Central memory CD8-positive, alpha-beta T cell (primary cell): ENCODE measurements around the gene CACNB3.

Source experiments
- ATAC-seq: fragments of 150-1000 bp; cut with Tn5 transposase; replicated peaks from 2 replicates; pipeline ENCODE4 v1.10.0; 2022; ENCODE audit warnings: mild to moderate bottlenecking, moderate FRiP score, moderate number of reproducible peaks; ENCODE audit not compliant: poor library complexity, severe bottlenecking; ENCODE audit errors: extremely low read depth
- DNase-seq, 2 donors: peaks; one replicate each; pipeline ENCODE4 v3.0.0; 2021; ENCODE audit warnings: low spot score in 2 of 2
- H3K27ac Mint-ChIP-seq: one replicate; pipeline ENCODE4 v1.8.0; 2022; ENCODE audit warnings: low read depth, mild to moderate bottlenecking, moderate library complexity, mixed read lengths
- H3K27me3 Mint-ChIP-seq: one replicate; pipeline ENCODE4 v1.8.0; 2022; ENCODE audit warnings: mixed read lengths
- H3K36me3 Mint-ChIP-seq: one replicate; pipeline ENCODE4 v1.8.0; 2022; ENCODE audit warnings: mild to moderate bottlenecking, moderate library complexity, mixed read lengths; ENCODE audit not compliant: insufficient read depth
- H3K4me1 Mint-ChIP-seq: one replicate; pipeline ENCODE4 v1.8.0; 2022; ENCODE audit warnings: mixed read lengths
- H3K4me3 Mint-ChIP-seq: one replicate; pipeline ENCODE4 v1.8.0; 2022; ENCODE audit warnings: mild to moderate bottlenecking, moderate library complexity, mixed read lengths
- H3K9me3 Mint-ChIP-seq: one replicate; pipeline ENCODE4 v1.8.0; 2022; ENCODE audit warnings: mixed read lengths

Gene CACNB3

DNA sequence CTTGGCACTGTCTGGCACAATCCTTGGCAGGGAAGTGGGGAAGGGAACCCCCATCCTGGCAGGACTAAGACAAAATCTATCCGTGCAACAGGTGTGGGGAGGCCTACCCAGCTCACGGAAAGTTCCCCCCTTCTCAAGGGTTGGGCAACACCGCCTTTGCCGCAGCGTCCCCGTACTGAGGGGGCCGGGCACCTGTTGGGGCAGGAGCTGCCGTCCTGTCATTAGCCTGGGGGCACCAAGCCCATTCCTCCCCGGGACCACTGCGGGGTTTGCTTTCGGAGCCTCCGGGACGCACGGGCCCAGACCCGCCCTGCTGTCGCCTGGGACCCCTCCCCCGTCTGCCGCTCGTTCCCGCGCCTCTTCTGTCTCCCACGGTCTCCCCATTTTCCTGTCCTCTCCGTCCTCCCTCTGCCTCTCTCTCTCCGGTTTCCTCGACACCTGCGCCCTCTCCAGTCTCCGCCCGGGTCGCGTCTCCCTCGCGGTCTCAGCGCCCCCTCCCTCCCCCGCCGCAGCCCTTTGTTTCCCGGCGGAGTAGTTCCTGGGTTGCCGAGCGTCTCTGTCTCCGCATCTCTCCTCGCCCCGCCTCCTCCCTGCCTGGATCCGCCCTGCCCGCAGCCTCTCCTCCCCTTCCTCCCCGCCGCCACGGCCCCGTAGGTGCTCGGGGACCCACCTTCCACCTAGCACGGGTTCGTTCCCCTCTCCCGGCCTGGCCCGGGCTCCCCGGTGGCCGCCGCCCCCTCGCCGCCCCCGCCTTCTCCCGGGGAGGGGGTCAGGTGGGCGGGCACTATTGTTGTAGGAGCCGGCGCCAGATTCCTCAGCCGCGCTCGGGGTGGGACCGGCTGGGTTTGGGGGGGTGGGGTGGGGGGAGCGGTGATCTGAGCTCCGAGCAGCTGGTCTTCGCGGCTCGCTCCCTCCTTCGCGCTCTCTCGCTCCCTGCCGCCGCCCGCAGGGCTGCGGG is at the start of gene CACNB3:
Gene CACNB3, plus strand, starts transcription at position 624 of the 958 bp plus-strand sequence. CDS start 434 bp downstream, outside the sequence.
- peak; percentile 59 to 63 for DNase-seq
- H3K27ac Mint-ChIP-seq: peak within 1 kb of the TSS; percentile 84
- H3K4me1 Mint-ChIP-seq: peaks cover 59% of the 10 kb centered on the region

DNA sequence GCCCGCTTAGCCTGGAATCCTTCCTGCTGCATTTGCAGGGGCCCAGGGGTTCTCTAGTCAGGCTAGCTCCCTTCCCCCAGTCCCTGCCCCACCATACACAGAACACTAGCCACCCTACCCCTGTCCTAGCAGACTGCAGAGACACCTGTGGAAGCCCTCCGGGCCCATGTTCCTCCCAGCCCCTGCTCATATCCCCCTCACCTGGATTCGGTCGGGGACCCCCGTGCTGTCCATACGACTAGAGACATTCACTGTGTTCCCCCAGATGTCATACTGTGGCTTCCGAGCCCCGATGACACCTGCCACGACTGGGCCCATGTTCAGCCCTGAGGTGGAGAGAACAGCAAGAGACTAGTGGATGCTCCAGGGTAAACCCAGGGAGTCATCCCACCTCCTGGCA is 49.6 kb upstream of the CACNB3 start:
- DNase-seq (no peak), ATAC-seq (no peak)
- H3K4me3 Mint-ChIP-seq: no peak overlapping the region
- H3K4me1 Mint-ChIP-seq: peaks cover 13% of the 10 kb centered on the region
- H3K36me3 Mint-ChIP-seq: no peaks in the 10 kb centered on the region
- H3K27ac Mint-ChIP-seq: no peak overlapping the region
- no peaks in the 10 kb centered on the region for H3K9me3 Mint-ChIP-seq
- H3K27me3 Mint-ChIP-seq: peaks cover 25% of the 10 kb centered on the region

More for the DNA sequence above, at the start of gene CACNB3:
- peaks cover 9% of the 10 kb centered on the region for H3K36me3 Mint-ChIP-seq
- ATAC-seq: peak; percentile 47
- H3K4me3 Mint-ChIP-seq: peak within 1 kb of the TSS; percentile 83
- H3K9me3 Mint-ChIP-seq: no peaks in the 10 kb centered on the region
- no peaks in the 10 kb centered on the region for H3K27me3 Mint-ChIP-seq

DNA sequence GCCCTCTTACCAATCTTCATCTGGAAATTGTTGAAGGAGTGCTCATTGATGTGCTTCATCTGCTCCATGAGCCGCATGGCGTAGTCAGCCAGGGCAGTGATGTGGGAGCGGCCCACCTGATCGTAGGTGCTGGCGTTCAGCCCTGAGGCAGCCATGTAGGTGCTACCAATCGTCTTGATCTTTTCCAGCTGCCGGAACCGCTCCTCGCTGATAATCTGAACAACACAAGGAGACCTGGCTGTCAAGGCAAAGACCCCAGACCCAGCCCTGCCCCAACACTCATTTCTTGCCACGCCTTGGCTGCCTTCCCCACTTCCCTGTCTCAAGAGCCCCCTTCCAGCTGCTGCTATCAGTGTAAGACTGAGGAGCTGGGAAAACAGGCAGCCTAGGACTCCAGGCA is 47.5 kb upstream of the CACNB3 start:
- DNase-seq: no peak
- ATAC-seq: no peak
- peaks cover 8% of the 10 kb centered on the region for H3K4me1 Mint-ChIP-seq
- no peaks in the 10 kb centered on the region for H3K36me3 Mint-ChIP-seq
- H3K9me3 Mint-ChIP-seq: no peaks in the 10 kb centered on the region
- no peak overlapping the region for H3K4me3 Mint-ChIP-seq
- peaks cover 32% of the 10 kb centered on the region for H3K27me3 Mint-ChIP-seq
- no peak overlapping the region for H3K27ac Mint-ChIP-seq

DNA sequence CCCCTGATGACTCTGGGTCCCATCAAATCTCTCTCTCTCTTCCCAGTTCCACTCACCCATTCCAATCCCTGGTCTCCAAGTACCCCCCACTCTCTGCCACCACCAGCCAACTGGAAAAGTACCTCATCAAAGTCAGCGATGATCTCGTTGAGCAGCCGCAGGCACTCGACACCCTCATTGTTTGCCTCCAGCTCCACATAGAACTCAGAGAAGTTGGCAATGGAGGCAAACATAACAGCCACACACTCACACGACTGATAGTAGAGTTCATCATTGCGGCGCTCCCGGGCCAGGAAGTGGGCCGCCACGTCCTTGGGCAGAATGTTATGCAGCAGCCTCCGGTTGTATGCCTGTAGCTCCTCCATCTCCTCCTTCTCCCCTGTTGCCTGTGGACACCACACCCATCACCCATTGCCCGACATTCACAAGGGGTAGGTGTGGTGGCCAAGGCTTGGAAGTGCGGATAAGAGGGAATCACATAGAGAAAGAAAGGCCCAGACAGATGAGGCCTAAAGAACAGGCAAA is 46.6 kb upstream of the CACNB3 start:
- no peak for DNase-seq
- Mint-ChIP-seq H3K4me1 (no peaks in the 10 kb centered on the region), H3K27ac (no peak overlapping the region), H3K27me3 (peaks cover 32% of the 10 kb centered on the region), H3K4me3 (no peak overlapping the region), H3K9me3 (no peaks in the 10 kb centered on the region), H3K36me3 (no peaks in the 10 kb centered on the region)
- no peak for ATAC-seq

DNA sequence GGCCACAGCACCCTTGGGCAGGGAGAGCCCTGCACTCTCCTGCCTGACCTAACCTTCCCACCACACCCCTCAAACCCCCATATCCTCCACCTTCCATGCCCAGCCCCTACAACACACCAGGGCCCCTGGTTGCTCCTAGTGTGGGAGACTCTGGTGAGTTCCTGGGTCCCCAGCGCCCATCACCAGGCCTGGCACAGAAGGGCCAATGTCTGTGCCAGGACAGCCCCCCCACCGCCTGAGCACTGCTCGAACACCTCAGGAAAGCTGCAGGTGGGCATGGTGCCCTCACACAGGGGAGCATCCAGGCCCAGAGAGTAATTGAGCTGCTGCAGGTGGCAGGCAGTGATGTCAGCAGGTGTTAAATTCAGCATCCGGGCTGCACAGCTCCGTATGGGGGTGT is 44.6 kb upstream of the CACNB3 start:
- no peak for ATAC-seq
- Mint-ChIP-seq H3K27me3 (peaks cover 28% of the 10 kb centered on the region), H3K9me3 (no peaks in the 10 kb centered on the region), H3K4me1 (no peaks in the 10 kb centered on the region), H3K36me3 (no peaks in the 10 kb centered on the region), H3K4me3 (no peak overlapping the region), H3K27ac (no peak overlapping the region)
- no peak for DNase-seq

DNA sequence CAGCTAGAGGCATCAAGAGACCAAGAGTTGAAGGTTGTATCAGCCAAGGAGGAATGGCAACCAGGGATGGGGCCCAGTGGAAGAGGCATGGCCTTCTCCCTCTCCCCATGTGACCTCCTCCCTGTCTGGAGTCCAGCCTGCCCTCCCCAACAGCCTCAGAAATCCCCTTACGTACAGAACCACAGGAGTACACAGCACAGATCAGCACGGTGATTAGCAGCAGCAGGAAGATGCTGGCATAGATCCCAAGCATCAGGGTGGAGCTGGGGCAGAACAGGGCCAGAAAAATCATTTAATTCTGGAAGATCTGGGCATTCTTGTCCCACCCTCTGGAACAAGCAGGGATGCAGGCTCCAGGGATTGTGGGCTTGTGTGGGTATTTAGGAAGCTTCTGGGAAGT is 43.8 kb upstream of the CACNB3 start:
- Mint-ChIP-seq H3K4me1 (no peaks in the 10 kb centered on the region), H3K4me3 (no peak overlapping the region), H3K36me3 (no peaks in the 10 kb centered on the region), H3K27ac (no peak overlapping the region), H3K9me3 (no peaks in the 10 kb centered on the region), H3K27me3 (peaks cover 23% of the 10 kb centered on the region)
- DNase-seq (no peak), ATAC-seq (no peak)

DNA sequence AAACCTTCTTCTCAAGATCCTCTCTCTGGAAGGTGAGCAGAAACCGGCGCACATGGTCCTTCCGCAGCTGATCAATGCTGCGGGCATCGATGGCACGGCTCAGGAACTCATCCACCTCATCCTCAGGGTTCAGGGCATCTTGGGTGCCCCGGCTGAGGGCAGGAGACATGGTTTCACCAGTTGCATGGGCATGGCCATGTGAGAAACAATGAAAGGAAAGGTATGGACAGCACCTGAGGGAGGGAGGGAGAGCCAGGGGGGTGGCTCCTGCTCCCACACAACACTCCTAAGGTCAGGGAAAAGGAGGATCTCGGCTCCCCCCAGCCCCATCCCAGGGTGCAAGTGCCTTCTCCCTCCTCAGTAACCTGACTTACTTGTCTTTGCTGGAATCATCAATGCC is 43.0 kb upstream of the CACNB3 start:
- Mint-ChIP-seq H3K36me3 (no peaks in the 10 kb centered on the region), H3K27me3 (peaks cover 23% of the 10 kb centered on the region), H3K27ac (no peak overlapping the region), H3K4me3 (no peak overlapping the region), H3K9me3 (no peaks in the 10 kb centered on the region), H3K4me1 (no peaks in the 10 kb centered on the region)
- ATAC-seq (no peak), DNase-seq (no peak)

DNA sequence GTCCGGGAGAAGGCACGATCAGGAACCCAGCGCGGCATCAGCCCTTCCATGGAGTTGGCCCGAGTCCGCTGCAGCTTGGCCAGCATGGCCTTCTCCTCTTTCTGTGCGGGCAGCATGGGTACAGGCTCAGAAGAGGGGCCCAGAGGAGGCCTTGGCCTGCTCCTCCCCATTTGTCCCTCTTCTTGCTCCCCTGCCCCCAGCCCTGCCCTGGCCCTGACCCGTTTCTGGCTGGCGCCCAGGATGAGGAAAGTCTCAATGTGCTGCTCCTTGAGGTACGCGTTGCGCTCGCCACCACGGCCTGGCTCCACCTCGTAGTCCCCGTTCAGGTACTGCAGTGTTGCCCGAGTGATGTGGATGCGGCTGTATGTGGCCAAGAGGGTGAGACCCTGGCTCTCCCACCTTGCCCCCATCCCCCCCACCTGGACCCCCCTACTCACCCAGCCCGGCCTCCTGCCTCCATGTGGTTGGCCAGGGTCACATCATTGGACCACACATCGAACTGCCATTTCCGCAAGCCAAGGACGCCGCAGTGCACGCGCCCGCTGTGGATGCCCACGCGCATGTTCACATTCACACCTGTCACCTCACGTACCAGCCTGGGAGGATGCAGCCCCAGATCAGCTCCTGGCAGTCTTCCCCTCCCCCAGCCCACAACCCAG is 42.2 kb upstream of the CACNB3 start:
- no peaks in the 10 kb centered on the region for H3K9me3 Mint-ChIP-seq
- H3K27me3 Mint-ChIP-seq: peaks cover 16% of the 10 kb centered on the region
- no peak for ATAC-seq
- no peak overlapping the region for H3K4me3 Mint-ChIP-seq
- H3K4me1 Mint-ChIP-seq: no peaks in the 10 kb centered on the region
- no peak overlapping the region for H3K27ac Mint-ChIP-seq
- H3K36me3 Mint-ChIP-seq: no peaks in the 10 kb centered on the region
- no peak for DNase-seq

DNA sequence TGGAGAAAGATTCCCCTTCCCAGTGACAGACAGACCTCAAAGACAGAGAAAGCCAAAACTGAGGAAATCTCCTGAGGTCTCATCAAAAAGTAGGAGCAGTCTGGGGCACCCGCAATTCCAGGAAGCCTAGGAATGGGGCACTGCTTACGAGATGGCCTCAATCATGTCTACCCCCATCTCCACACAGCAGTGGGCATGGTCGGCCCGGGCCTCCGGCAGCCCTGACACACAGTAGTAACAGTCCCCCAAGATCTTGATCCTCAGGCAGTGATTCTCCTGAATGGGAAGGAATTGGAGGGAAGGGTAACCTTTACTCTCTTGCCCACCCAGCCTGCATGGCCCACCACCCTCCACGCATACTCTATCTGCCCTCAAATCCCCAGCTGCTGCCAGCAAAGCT is 41.3 kb upstream of the CACNB3 start:
- H3K36me3 Mint-ChIP-seq: no peaks in the 10 kb centered on the region
- H3K27ac Mint-ChIP-seq: no peak overlapping the region
- no peaks in the 10 kb centered on the region for H3K4me1 Mint-ChIP-seq
- DNase-seq: no peak
- no peaks in the 10 kb centered on the region for H3K9me3 Mint-ChIP-seq
- peaks cover 13% of the 10 kb centered on the region for H3K27me3 Mint-ChIP-seq
- no peak overlapping the region for H3K4me3 Mint-ChIP-seq
- no peak for ATAC-seq

DNA sequence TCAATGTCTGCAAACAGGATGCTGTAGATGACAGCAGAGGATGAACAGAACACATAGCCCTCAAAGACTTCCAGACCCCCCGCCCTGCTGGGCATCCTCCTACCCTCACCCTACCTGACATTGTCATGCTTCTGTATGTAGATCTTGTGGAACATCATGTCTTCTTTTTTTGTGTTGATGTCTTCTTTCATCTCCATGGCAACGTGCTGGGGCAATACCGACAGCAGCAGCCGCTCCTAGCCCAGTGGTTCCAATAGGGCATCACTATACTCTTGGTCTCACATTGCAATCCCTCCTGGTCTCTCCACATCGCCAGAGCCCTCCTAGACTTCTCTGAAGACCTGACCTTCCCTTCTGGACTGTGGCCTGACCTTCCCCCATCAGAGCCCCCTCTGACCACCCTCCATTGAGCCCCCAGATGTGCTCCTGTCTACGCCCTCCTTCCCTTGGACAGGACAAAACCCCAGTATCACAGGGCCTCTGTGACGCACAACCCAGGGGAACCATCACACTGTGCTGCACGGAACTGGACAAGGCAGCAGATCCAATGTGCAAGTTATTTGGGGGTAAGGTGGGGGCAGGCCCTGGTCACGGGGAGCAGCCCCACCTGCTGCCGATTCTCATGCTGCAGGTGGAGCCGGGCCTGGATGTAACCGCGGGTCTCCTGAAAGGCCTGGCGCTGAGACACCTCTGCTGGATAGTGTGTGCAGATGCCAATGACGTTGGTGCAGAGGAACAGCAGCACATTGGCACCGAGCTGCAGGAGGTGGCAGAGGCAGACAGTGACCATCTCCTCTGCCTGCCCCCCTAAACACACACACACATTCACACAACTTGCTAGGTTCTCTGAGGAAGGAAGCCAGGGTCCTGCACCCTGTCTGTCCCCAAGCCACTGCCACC is 40.5 kb upstream of the CACNB3 start:
- H3K27me3 Mint-ChIP-seq: peaks cover 20% of the 10 kb centered on the region
- H3K4me3 Mint-ChIP-seq: no peak overlapping the region
- DNase-seq (no peak), ATAC-seq (no peak)
- no peaks in the 10 kb centered on the region for H3K36me3 Mint-ChIP-seq
- no peaks in the 10 kb centered on the region for H3K9me3 Mint-ChIP-seq
- H3K4me1 Mint-ChIP-seq: no peaks in the 10 kb centered on the region
- H3K27ac Mint-ChIP-seq: no peak overlapping the region

DNA sequence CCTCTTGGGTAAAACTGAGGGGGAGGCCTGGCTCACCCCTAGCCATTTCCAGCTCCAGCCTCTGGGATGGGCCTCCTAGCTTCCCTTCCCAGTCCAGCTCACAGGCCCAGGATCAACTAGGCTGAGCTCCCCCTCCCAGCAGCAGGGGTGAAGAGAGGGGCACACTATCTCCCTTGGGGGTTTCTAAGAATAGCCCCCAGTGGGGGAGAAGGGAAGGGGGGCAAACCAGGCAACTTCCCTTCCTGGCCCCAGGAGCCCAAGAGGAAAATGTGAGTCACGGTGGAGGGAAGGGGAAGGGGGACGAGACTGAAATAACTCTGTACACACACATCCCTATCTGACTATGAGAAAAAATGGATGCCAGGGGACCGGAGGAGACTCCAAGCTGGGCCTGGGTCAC is 38.4 kb upstream of the CACNB3 start:
- Mint-ChIP-seq H3K4me1 (no peaks in the 10 kb centered on the region), H3K4me3 (no peak overlapping the region), H3K27ac (no peak overlapping the region), H3K36me3 (no peaks in the 10 kb centered on the region), H3K9me3 (no peaks in the 10 kb centered on the region), H3K27me3 (peaks cover 19% of the 10 kb centered on the region)
- no peak for ATAC-seq
- DNase-seq: no peak

DNA sequence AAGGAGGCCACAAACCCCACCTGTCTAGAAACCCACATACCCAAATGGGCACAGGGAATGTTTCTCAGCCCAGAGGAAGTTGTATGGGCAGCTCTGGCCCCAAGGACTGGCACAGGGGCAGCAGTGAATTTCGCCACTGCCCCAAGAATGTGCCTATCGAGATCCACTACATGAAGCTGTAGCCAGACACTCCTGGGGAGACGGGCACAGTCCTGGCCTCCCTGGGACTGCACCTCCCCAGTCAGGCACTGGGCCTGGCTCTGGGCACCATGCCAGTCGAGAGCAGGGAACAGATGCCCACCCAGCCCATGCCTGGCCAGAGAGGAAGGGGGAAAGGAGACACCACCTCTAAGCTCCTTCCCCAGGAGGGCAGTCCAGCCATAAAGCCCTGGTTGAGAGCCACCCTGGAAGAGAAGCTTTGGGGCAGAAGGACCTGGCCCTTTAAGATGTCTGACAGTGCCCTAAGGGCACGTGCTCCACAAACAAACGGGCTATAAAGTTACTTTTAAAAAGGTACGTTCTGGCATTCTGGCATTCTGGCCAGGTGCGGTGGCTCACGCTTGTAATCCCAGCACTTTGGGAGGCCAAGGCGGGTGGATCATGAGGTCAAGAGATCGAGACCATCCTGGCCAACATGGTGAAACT is 37.8 kb upstream of the CACNB3 start:
- peaks cover 26% of the 10 kb centered on the region for H3K27me3 Mint-ChIP-seq
- H3K36me3 Mint-ChIP-seq: no peaks in the 10 kb centered on the region
- no peak for ATAC-seq
- no peak for DNase-seq
- no peak overlapping the region for H3K4me3 Mint-ChIP-seq
- H3K27ac Mint-ChIP-seq: no peak overlapping the region
- H3K9me3 Mint-ChIP-seq: no peaks in the 10 kb centered on the region
- no peaks in the 10 kb centered on the region for H3K4me1 Mint-ChIP-seq
